NOMO-1 (cell line): ENCODE data around the gene PRRX1.
A peak's percentile ranks its signal among the peaks of the same experiment; 100 is the strongest.

ENCODE experiments used
- DNase-seq, 2 experiments: peaks; one replicate each; lab custom pipeline; 2025; ENCODE audit not compliant: unreplicated experiment in 2 of 2; lab: John Stamatoyannopoulos, UW

The PRRX1 gene

DNA sequence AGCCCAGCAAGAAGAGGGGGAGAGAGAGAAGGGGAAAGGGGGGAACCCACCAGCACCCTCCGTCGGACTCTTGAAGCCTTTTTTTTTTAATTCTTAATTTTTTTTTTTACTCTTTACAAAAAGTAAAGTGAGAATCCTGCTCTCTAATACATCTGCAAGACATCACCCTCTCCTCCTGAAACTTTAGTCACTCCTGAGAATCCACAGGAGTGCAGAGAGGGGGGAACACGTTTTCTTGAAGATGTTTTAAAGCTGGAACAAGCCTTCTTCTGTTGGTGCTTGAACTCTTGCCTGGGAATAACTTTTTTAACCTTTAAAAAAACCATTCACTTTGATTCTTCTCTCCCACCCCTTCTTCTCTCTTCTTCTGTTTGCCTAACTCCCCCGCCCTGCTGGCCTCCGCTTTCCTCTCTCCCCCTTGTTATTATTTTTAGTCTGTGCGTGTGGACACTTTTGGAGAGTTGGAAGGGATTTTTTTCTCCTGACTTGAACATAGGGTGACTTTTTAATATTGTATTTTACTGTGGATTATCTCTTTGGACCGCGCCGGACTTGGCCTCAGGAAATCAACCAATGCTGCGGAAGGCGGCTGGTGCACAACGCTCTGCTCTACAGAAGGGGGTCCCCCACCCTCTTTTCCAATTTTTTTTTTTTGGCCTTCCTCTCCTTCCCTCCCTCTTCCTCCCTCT, 383 bp upstream of the PRRX1 start:
- DNase-seq: no peak

DNA sequence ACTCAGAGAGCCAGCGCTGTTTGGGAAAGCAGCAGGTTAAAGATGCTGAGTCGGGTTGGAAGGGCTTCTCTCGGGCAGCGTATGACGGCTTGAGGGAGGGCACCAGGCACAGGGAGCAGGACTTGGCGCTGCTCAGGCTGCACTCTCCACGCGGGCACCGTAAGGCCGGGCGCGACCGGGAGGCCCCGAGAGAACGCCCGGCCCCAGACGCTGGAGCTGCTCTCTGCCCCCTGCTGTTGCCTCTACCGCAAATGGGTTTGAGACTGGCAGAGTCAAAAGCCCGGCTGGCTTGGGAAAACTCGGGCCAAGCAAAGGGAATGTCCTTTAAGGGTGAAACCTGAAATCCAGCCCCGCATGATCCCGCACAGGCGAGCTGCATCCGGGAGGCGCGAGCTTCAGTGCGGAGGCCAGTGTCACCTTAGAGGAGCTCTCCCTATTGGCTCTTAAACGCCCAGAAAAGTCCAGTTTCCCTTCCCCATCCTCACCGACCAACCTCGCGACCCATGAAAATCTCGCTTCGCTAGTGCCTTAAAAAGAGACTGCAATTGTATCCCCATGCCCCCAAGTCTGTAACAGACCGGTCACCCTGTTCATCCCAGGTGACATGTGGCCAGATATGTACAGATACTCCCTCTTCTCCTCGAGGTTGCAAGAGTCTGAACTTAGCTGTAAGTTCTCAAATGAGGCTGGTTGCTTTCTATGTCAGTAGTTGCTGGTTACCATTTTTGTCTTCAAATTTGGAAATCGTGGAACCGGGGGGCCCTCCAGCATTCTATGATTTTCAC, 1.1 kb downstream of the PRRX1 start:
- no peak for DNase-seq

DNA sequence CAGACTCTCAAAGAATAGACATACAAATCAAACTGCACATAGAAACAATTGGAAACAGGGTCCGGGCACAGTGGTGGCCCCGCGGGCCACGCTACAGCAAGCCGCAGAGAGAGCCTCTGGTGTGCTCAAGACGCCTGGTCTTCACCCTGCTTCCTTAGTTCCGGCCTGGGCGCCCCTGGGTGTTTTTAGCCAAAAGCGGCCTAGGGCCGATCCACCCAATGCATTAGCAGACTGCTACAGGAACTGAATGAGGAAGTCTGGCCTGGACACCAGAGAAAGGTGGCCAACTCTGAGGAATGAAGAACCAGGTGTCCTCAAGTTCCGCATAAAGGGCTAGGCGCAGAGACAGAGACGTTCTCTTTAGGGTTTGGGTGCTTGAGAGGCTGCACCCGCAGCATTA, 1.7 kb downstream of the PRRX1 start:
- no peak for DNase-seq

DNA sequence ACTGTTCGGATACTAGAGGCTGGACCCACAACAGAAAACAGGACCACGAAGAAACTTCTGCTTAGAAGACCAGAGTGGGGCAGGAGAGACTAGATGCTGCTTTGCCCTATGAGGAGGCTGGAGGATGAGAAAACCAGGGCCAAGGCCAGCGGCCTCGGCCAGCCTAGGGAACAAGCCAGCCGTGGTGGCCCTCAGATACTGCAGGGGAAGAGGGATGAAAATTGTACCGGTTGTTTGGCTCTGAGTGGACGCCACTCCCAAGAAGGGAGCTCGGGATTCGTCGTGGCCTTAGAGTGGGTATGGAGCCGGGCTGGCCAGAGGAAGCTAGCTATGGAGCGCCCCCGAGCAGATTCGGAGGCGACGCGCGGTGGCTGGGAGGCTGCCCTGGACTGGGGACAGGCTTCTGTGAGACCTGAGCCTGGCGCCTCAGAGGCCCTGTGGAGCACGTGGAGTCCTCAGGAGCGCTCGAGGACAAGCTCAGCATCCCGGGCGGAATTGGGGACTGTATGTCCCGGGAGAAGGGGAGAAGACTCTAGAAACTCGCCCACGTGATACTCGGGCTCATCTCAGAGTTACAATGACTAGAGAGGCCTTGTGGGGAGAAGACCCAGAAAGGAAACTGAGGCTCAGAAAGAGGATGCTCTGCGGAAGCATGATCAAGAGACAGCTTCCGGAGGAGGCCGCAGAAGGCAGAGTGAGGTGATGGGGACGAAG, 2.8 kb downstream of the PRRX1 start:
- DNase-seq: no peak

DNA sequence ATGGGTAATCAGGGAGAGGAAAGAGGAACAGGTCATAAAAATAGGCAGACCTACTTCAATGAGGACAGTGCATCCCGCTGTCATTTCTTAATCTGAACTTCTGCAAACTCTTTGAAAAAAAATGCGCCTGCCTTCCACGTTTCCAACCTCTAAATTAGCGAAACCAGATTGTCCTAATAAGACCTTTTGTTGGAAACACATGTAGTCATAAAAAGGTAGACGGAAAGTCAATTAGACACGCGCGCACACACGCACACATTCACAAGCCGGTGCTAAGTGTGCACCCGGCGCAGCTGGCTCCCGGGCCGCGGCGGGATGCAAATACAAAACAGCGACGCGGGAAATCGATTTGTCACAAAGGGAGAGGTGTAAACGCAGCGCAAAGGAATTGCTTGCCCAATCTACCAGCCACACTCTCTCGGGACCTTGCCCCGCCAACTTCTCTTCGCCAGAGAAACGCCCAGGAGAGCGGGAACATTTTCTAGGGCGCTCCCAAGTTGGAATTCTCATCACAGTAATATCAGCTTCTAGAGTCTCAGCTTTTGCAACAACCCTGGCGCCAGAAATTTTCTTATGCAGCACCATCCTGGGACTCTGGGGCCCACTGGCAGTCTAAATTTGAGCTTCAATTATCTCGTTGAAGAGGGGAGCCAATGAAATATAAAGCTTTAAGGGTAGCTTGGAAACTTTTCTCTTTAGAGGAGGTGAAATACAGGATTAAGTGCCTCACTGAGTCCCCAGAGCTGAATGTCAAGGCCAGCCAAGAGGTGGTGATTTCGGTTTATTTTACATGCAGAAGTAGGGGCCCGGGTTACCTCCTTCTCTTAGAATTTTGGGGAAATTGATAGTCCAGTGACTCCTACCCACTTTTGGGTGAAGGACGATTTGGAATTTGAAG, 4.5 kb downstream of the PRRX1 start:
- DNase-seq: peak in 1 of 2 experiments; percentile 38

DNA sequence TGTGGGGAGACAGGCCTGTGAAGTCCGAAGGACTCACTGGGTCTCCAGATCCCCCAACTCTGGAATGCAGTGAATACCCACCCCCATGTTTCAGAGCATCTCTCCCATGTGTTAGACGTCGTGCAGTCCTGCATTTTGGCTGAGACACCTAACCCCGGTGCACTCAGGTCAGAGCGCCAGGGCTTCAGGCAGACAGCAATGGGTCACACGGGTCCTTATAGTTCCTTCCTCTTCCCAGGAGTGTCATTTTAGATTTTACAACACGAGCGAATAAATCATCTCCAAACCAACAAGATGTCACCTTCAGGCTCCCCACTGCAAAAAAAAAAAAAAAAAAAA, 5.1 kb downstream of the PRRX1 start:
- DNase-seq: no peak

DNA sequence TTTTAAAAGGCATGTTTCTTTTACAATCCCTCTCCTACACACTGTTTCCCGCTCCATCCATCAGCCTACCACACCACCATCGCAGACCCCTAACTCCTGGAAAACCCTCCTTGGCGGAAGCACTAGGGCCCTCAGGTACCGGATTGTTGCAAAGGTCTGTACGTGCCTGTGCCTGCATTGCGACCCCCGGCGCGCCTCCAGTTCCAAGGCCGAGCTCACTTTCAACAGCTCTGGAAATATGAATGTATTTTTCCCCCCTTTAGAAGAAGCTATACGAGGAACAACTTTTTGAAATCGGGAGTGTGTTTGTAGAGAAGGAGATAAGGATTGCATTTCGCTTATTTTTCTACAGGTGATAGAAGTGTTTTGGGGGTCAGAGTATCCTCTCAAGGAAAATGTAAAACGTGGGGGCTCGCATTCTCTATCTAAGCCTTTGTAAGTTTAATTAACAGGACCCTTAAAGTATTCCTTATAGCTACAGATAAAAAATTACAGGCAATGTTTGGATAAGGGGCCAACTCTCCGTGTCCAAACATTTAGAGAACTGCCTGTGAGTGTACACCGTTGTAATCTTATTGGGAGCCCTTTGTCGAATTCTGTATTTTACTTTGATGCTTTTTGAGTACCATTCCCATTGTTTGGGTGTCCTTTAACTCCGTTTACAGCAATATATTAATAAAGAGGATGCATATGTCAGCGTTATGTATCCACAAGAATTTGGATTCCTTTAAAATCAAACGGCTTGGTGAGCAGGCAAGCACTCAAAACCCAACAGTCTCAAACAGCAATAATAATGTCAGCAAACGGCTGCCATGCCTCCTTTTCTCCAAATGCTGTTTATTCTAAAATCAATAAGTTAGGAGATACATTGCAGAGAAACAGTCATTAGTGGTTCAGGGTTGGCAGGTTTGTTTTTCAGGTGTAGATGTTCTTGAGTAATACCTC, 5.9 kb downstream of the PRRX1 start:
- DNase-seq: no peak

DNA sequence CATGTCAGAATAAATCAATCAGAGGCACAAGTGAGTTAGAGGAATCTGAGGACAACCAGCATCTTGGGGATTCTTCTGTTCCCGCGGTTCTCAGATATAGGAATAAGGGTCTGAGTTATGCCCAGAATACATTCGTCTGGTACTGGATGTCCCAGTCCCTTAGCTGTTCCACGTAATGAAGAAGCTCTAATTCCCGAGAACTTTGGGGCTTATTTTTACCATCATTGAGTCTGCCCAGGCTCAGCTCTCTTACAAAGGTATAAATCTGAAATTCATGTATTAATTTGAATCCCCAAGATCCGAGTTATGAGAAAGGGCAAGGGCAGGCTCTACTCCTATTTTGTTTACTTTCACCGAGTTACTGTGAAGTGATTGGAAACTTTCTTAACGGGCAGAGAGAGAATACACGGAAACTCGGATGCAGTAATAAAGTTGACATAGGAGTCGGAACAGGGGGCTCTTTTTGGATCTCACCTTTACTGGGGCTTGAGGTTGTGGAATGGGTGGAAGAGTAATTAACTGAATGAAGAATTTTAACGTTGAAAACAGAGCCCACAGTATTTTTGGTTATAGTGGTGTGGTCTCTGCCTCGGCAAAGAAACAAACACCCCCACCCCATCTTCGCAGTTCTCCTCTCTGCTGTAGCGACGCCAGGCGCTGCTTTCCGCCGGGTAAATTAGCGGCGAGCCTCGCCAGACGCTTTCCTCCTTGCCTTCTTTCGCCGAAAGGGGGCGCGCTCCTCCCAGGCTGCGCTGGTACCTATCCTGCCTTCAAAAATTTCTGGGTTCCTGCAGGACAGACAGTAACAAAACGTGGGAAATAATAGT, 7.1 kb downstream of the PRRX1 start:
- no peak for DNase-seq

DNA sequence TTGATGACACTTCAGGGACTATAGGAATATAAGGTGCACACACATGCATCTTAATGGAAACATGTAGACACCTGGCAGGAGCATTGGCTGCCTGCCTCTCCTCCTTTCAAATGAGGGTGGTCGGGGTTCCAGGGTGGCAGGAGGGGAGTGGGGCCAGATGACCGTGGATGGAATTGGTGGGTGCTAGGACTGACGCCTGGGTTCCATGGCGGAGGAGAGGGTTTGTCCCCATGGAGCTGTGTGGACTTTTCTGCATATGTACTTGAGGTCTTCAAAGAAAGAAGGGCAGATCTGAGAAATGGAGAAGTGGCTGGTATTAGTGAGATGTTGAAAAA, 7.7 kb downstream of the PRRX1 start:
- no peak for DNase-seq

DNA sequence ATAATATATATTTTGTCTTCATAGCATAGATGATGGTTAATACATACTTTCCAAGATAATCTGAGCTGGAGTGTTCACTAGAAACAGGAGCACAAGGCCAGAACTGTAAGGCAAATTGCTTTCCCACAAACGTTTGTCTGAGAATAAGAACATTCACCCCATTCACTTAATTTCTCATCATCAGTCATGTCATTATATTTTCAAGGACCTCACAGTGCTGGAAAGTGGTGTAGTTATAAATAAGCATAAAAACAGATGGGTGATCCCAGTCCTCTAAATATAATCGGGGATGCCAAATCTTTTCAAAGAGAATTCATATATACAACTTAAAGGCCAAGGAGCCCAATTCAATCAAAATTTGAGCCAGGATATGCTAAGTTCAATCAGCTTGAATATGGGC, 8.4 kb downstream of the PRRX1 start:
- DNase-seq: no peak

DNA sequence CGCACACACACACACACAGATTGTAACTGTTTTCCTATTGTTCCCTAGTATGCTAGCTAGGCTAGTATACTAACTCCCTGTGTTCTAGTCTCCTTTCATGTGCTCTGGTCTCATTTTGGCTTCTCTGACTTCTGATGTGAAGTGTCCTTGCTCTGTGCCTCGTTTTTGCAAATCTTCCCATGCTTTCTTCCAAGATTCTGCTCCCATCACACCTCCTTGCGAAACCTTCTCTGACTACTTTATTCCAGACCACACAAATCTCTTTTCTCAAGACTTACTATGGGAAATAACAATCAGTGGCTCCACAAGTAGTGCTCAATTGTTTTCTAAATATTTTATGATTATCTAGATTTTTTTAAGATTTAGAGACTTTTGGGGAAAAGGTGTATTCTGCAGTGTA, 10.3 kb downstream of the PRRX1 start:
- DNase-seq: no peak

DNA sequence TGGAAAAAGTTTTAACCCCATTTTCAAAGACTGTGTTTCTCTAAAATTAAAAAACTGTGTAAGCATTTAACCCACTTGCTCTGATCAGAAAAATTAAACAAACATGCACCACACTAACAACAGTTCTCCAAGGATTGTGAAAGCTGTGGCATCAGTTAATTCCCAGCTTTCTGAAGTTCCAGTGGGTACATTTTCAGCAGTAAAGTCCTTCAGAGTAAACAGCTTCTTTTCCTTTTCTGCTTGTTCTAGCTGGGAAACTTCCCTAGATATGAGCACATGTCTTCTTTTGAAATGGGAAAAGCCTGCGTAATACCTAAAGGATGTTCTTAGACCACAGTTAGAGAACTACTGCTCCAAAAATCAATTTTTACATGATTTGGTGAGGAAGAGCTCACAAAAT, 11.1 kb downstream of the PRRX1 start:
- DNase-seq: no peak

DNA sequence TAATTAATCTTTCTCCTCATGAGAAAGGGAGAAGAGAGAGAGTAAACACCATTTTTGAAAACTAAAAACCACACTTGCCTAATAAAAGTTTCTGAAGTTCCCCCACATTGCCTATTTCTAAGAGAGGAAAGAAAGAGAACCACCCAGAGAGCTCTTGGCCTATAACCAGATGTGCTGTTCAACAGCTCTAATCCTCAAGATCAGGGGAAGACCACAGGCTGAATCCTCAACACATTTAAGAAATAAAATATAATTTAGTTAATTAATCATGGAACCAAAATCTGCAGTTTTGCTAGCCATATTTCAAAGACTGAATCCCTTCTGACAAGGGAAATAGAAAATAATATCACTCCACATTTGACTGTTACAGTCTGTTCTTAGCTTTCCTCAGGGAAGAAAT, 11.9 kb downstream of the PRRX1 start:
- no peak for DNase-seq

DNA sequence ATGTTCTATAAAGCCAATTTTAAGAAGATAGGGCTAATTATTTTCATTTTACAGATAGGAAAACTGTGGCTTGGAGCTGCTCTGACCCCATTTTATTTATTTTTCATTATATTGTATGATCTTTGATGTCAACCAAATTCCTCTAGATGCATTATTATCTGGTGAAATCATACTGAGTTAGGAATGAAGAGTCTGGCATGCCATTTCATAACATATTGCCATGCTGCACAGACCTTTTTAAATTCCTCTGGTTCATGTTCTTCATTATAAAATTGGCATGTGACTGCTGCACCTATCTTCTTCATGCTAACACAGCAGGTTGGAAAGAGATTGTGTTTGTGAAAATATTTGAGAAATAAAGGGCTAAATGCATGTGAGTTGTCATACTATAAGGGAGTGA, 12.7 kb downstream of the PRRX1 start:
- DNase-seq: no peak

DNA sequence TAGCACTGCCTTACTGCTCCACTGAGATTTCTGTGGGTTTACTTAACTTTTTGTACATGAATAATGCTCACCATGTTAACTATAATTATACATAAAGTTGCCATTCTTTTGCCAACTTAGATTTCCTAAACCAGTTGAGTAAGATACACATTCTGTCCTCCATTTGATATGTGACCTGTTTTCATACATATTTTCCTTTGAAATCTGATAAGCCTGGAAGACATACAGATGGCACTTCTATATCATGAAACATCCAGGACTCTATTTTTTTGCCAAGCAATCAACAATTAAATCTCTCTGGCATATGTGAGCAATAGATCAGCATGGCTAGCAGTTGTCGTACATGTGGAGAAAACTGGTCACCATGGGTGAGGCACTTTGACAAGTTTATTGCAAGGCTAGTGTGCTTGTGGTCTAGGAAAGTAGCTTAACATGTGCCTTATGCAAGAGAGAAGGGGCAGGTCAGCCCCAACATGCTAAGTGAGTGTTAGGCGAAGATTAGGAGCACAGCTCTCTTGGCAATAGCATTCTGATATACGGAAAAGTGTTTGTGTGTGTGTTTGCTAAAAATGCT, 14.2 kb downstream of the PRRX1 start:
- no peak for DNase-seq

DNA sequence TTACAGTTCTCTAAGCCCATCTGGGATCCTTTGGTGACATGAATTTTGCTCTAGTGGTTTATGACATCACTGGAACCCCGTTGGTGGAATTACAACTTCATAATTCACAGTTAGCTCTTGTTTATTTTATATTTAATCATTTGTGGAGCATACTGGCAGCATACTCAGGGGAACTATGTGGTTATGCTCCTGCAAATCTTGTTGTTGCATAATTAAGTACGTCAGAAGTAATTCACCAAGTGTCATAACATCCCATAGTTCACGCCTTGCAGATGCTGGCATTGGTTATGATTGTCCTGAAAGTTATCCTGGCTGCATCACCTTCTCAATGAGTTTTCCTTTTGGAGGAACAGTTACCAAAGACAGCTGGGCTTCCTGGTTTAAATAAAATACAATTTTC, 16.5 kb downstream of the PRRX1 start:
- DNase-seq: no peak

DNA sequence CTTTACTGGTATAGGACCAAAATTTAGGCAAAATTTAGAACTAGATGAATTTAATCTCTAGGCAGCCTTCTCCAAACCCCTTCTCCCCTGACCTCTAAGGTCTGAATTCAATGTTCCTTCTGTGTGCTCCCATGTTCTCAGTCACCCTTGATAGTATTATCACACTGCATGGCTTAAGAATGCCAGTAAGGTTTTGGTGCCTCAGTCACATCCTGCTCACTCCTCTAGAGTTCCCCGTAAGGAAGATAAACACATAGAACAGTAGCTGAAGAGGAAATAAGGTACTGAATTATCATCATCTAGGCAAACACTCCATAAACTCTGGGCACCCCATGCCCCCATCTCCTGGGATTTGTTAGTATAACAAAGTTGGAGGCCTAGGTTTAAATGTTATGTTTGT, 18.2 kb downstream of the PRRX1 start:
- no peak for DNase-seq

DNA sequence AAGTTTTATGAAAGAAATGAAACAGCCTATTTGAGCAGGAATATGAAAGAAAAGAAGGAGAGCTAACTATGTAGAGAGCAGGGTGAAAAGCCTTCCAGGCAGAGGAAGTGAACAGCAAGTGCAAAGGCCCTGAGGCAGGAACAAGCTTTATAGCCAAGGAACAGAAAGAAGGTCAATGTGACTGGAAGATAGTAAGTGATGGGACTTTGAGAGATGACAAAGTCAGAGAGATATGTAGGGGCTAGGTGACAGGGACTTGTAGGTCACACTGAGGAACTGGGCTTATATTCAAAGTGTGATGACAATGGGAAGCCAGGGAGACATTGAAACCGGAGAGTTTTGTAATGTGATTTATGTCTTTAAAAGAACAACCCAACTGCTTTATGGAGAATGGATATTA, 18.9 kb downstream of the PRRX1 start:
- peak in 1 of 2 experiments; percentile 21 for DNase-seq

DNA sequence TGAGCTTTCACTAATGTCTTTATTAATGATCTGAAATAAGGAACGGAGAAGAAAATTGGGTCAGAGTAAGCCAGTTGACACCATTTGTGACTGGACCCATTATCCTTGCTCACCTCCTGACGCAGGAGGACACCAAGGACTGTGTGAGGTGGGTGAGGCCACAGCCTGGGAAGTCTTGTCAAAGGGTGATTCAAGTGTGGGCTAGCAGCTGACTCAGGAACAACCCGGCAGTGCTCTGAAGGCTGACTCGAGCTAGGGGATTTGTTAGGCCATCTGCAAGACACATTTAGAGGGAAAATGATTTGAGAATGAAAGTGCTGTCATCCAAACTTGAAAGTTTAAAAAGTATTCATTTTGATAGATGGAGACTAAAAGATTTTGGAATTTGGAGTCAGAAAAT, 21.2 kb downstream of the PRRX1 start:
- DNase-seq: no peak
